ENCODE measurements around the gene OOSP4A. TPM values are rescaled to one million over a fixed set of nuclear protein-coding genes. Genes with fewer than 3 reads are reported as not detected.

OOSP4A gene
- total and polyA plus RNA-seq, 2 of the 4 experiments (the other 2 are of a cell fraction): not detected

DNA sequence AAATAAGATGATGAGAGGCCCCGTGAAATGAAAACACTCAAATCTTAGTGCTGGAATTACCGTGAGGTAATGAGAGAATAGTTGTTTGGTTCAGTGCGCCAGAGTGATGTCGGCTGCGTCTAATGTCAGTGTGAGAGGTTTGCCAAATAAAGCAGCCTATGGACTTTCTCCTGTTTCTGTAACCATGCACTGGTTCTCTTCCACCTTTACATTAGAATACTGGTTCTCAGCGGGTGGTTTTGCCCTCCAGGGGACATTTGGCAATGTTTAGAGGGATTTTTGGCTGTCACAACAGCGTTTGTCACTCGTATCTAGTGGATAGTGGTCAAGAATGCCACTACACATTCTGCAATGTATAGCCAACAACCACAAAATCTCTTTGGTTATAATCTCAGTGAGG is 54.2 kb downstream of the OOSP4A start:
- Histone ChIP-seq H3K9ac (ENCODE audit: low read depth, low read length) (no peak overlapping the region), H4K5ac (ENCODE audit: low read depth, low read length) (no peak overlapping the region), H3K4me3 (ENCODE audit: insufficient read depth, low read depth, low read length) (no peak overlapping the region), H3K27ac (ENCODE audit: insufficient read depth, low read length) (no peak overlapping the region), H2BK5ac (ENCODE audit: low read depth, low read length, poor library complexity, severe bottlenecking) (no peak overlapping the region), H4K8ac (ENCODE audit: low read depth in 2 of 2, low read length in 2 of 2) (no peak overlapping the region), H3K27me3 (ENCODE audit: control insufficient read depth, insufficient read depth, low read length) (no peaks in the 10 kb centered on the region), H2AK5ac (ENCODE audit: low read depth, low read length) (no peak overlapping the region), H3K56ac (ENCODE audit: extremely low read depth, insufficient read depth, low read length) (no peak overlapping the region), H4K91ac (ENCODE audit: insufficient read depth, low read depth, low read length) (no peak overlapping the region), H3K9me1 (ENCODE audit: insufficient read depth, low read length) (no peaks in the 10 kb centered on the region), H3K79me1 (ENCODE audit: low read depth in 1 of 2, low read length in 2 of 2) (no peaks in the 10 kb centered on the region), H3K9me3 (ENCODE audit: control insufficient read depth, insufficient read depth, low read length) (no peaks in the 10 kb centered on the region; the same call in none of the 2 replicates), H3K14ac (replicated peaks; ENCODE audit: low read depth, low read length) (no peak overlapping the region), H3K23ac (ENCODE audit: low read depth, low read length) (no peak overlapping the region), H4K20me1 (ENCODE audit: insufficient read depth, low read length) (no peaks in the 10 kb centered on the region), H3K4ac (ENCODE audit: low read depth, low read length) (no peak overlapping the region), H2BK120ac (ENCODE audit: low read depth, low read length) (no peak overlapping the region), H2AFZ (replicated peaks; ENCODE audit: low read length, poor library complexity) (no peak overlapping the region), H2AK9ac (replicated peaks; ENCODE audit: low read depth, low read length, poor library complexity) (no peak overlapping the region), H3K18ac (ENCODE audit: low read depth, low read length) (no peak overlapping the region), H2BK15ac (ENCODE audit: low read depth, low read length) (no peak overlapping the region), H3K36me3 (ENCODE audit: control insufficient read depth, insufficient read depth, low read length) (no peaks in the 10 kb centered on the region), H3K4me2 (ENCODE audit: low read depth, low read length) (no peak overlapping the region), H3K4me1 (ENCODE audit: control insufficient read depth, insufficient read depth, low read length) (no peaks in the 10 kb centered on the region), H2BK20ac (ENCODE audit: low read depth, low read length) (no peak overlapping the region)
- dilution Hi-C loops (cut with HindIII; ENCODE audit: low sequenced_read_pairs, unreplicated experiment) (no loop called here), in situ Hi-C loops (cut with MboI; ENCODE audit: low sequenced_read_pairs) (no loop called here), intact Hi-C loops (cut with micrococcal nuclease) (no loop called here)
- CTCF ChIA-PET: no interaction called here
- ATAC-seq (ENCODE audit: low read depth) (no peak), DNase-seq (no peak)
- WGBS, 2 experiments (ENCODE audit: extremely low coverage in 2 of 2, insufficient read length in 1 of 2): 20% methylated on average over 1 of the region's 8 CpGs; no CpG with 5 or more reads in 1 of the 2 experiments
- TF ChIP-seq MAZ (IDR thresholded peaks at IDR 0.05; ENCODE audit: borderline replicate concordance, low read depth, low read length) (no peak), RFX5 (IDR thresholded peaks at IDR 0.05; ENCODE audit: low read depth, low read length) (no peak), FOS (IDR thresholded peaks at IDR 0.05; ENCODE audit: low read depth, low read length) (no peak), MAFK (IDR thresholded peaks at IDR 0.05; ENCODE audit: low read depth, low read length) (no peak), MXI1 (IDR thresholded peaks at IDR 0.05; ENCODE audit: borderline replicate concordance, low read depth, low read length) (no peak), CHD1 (IDR thresholded peaks at IDR 0.05; ENCODE audit: low read depth, low read length) (no peak), CEBPB (IDR thresholded peaks at IDR 0.05; ENCODE audit: low read depth, low read length) (no peak), RCOR1 (IDR thresholded peaks at IDR 0.05; ENCODE audit: insufficient replicate concordance, low read length) (no peak), RAD21 (IDR thresholded peaks at IDR 0.05; ENCODE audit: low read length) (no peak), BHLHE40 (IDR thresholded peaks at IDR 0.05; ENCODE audit: low read depth, low read length) (no peak), NFE2L2 (IDR thresholded peaks at IDR 0.05; ENCODE audit: low read depth, low read length) (no peak), POLR2A (IDR thresholded peaks at IDR 0.05; ENCODE audit: low read depth, low read length) (no peak), SMC3 (IDR thresholded peaks at IDR 0.05; ENCODE audit: low read depth, low read length) (no peak)
- TF ChIP-seq, protein P1, sequence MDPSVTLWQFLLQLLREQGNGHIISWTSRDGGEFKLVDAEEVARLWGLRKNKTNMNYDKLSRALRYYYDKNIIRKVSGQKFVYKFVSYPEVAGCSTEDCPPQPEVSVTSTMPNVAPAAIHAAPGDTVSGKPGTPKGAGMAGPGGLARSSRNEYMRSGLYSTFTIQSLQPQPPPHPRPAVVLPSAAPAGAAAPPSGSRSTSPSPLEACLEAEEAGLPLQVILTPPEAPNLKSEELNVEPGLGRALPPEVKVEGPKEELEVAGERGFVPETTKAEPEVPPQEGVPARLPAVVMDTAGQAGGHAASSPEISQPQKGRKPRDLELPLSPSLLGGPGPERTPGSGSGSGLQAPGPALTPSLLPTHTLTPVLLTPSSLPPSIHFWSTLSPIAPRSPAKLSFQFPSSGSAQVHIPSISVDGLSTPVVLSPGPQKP (IDR thresholded peaks at IDR 0.05; ENCODE audit: borderline replicate concordance, low read depth, low read length): no peak
- TF ChIP-seq, protein P2, sequence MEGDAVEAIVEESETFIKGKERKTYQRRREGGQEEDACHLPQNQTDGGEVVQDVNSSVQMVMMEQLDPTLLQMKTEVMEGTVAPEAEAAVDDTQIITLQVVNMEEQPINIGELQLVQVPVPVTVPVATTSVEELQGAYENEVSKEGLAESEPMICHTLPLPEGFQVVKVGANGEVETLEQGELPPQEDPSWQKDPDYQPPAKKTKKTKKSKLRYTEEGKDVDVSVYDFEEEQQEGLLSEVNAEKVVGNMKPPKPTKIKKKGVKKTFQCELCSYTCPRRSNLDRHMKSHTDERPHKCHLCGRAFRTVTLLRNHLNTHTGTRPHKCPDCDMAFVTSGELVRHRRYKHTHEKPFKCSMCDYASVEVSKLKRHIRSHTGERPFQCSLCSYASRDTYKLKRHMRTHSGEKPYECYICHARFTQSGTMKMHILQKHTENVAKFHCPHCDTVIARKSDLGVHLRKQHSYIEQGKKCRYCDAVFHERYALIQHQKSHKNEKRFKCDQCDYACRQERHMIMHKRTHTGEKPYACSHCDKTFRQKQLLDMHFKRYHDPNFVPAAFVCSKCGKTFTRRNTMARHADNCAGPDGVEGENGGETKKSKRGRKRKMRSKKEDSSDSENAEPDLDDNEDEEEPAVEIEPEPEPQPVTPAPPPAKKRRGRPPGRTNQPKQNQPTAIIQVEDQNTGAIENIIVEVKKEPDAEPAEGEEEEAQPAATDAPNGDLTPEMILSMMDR (conservative IDR thresholded peaks at IDR 0.05; ENCODE audit: low read depth, low read length): no peak
- TF ChIP-seq, protein P3, sequence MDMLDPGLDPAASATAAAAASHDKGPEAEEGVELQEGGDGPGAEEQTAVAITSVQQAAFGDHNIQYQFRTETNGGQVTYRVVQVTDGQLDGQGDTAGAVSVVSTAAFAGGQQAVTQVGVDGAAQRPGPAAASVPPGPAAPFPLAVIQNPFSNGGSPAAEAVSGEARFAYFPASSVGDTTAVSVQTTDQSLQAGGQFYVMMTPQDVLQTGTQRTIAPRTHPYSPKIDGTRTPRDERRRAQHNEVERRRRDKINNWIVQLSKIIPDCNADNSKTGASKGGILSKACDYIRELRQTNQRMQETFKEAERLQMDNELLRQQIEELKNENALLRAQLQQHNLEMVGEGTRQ (IDR thresholded peaks at IDR 0.05; ENCODE audit: low read depth, low read length): no peak
- POLR2A ChIA-PET (ENCODE audit: unreplicated experiment): no interaction called here
- no TSS peak for BruUV-seq (replicated peaks)

All from IMR-90 (cell line).